ENCODE data around the gene ATP6V0A1.
"Not testable (repeated sequence)": the region's sequence is repeated elsewhere in the genome, so short reads cannot be mapped to it uniquely, and the experiment has no call there.

ATP6V0A1 gene

DNA sequence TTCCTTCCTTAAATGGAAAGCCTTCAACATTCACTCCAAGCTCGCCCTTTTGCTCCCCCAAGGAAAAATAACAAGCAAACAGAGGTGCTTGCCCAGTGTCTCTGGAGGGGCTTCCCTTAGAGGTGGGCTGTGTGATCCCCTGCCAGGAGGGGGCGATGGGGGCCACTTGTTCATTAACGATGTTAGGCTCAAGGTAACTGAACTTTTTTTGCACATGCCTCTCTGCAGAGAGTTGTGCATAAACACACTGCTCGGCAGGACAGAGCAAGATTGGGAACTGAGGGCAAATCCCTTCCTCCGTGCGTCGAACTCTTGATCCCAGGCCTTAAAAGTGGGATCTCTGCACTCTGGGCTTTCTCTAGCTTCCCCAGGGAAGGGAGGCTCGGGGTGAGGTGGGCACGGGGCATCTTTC lies 61.9 kb downstream of the ATP6V0A1 start:
- DNase-seq = no peak

DNA sequence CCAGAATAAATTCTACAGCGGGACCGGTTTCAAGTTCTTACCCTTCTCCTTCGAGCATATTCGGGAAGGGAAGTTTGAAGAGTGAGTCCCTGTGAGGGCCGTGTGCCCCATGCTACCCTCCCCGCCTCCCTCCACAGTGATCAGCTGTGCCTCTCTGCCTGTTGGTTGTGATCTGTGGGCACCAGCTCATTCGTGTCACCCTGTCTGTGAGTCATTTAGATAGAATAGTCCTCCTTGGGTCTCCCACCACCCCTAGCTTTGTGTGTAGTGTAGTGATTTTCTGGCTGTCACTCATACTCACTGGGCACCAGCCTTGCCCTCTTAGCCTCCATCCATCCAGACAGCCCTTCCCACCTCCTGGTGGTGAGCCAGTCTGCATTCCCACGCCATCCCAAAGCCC lies 62.4 kb downstream of the ATP6V0A1 start:
- DNase-seq = peak; percentile 14

DNA sequence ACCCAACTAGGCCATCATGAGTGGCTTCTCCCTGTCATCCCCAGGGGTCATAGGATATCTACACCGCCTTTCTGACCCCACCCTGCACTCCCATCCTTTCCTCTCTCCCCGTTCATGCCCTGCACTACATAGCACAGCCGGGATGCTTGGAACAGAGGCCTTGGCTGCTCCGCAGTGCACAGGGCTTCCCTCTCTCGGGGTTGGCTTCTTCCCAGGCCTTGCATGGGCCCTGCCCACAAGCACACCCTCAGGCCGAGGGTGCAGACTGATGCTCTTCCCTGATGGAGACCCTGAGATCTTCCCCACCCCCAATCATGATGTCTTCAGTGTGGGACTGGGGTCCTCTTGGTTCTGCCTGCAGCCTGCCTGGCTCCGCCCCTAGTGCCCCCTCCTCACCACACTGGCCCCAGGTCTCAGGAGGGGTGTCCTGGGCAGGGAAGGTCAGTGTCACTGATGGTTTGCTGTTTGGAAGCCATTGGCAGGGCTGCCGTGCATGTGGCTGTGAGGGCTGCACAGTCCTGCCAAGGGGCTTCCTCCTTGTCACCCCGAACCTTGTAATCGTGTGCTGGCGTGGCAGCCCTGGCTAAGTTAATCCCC lies 63.1 kb downstream of the ATP6V0A1 start:
- no peak for DNase-seq

DNA sequence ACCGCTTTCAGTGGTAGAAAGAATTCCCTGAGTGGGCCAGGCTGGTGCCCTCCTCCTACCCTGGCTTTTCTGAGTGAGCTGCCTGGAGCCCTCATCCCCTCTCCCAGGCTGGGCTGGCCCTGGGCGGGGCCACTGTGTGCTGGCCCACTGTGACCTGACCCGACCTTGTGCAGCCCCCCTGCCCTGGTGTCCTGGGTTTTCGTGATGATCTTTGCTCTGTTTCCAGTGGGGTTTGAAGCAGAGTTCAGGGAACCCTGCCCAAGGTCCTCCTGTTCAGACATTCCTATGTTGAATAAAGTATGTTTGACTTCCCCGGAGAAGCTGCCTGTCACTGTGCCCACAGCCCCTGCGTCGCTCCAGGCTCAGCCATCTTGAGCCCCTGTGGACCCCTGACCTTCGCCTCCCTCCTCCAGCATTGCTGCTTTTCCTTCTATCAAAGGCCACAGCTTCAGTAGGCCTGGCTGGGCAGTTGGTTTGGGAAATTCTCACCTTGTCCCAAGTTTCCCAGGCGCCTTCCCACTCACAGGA lies 63.6 kb downstream of the ATP6V0A1 start:
- DNase-seq = no peak

DNA sequence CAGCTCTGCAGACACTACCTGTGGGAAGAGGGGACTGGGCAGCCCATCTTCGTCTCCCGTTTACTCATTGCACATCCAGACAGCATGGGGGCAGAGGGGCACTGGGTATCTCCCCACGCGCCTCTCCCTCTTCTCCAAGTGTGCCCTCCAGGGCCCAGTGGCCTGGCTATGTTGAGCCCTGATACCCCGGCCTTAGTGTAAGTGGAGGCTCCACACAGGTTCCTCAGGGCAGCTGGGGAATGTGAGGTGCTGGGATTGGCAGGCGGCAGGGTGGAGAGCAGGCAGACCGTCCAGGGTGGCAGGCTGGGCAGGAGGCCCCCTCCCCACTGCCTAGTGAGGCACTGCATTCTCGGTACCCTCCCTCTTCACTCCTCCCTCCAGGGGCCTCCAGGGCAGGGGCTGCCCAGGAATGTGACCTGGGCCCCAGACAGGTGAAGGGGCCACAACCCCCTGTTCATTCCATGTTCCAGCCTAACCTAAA lies 64.2 kb downstream of the ATP6V0A1 start:
- no peak for DNase-seq

DNA sequence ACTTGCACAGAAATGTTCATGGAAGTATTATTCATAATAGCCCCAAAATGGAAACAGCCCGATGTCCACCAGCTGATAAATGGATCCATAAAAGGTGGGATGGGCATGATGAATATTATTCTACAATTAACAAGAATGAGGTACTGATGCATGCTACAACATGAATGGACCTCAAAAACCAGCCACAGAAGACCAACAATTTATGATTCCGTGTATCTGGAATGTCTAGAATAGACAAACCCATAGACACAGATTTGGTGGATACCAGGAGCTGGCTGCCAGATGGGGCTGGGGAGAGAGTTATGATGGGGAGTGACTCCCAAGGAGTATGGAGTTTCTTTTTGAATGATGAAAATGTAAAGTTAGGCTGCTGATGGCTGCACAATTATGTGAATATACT lies 66.5 kb downstream of the ATP6V0A1 start:
- DNase-seq = peak; percentile 52

DNA sequence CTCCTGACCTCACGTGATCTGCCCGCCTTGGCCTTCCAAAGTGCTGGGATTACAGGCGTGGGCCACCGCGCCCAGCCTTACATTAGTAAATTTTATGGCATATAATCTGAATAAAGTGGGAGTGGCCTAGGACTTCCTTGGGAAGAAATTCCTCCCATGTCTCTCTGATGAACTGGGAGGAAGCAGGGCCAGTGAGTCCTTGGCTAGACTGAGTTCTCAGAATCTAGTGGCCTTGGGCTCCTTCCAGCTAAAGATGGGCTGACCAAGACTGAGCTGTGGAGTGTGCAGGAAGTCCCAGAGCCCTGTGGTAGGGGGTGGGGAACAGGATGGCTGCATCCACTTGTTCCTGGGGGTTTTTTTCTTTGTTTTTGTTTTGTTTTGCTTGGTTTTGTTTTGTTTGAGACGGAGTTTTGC lies 67.4 kb downstream of the ATP6V0A1 start:
- DNase-seq = peak; percentile 62

DNA sequence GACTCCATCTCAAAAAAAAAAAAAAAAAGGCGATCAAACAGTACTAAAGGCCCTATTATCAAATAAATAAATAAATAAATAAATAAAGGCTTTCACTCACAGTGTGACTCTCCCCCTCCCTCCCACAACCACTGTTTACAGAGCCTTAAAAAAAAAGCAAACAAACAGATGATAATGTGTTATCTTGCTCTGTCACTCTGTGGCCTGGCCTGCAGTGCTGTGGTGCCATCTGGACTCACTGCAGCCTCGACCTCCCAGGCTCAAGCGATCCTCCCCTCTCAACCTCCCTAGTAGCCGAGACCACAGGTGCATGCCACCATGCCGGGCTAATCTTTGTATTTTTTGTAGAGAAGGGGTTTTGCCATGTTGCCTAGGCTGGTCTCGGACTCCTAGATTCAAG lies 69.3 kb downstream of the ATP6V0A1 start:
- no peak for DNase-seq

DNA sequence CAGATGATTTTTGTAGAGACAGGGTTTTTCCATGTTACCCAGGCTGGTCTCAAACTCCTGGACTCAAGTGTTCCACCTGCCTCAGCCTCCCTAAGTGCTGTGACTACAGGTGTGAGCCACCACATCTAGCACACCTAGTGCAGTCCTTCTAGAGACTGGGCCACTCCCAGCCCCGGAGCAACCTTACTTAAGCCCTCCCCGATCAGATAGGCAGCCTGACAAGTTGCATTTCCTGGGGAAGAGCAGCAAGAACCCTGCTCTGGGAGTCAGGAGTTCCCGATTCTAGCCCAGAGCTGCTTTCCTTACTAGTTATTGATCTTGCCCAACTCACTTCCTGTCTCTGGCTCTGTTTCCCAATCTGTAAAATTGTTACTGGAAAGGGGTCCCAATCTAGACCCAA lies 70.4 kb downstream of the ATP6V0A1 start:
- DNase-seq = no peak

DNA sequence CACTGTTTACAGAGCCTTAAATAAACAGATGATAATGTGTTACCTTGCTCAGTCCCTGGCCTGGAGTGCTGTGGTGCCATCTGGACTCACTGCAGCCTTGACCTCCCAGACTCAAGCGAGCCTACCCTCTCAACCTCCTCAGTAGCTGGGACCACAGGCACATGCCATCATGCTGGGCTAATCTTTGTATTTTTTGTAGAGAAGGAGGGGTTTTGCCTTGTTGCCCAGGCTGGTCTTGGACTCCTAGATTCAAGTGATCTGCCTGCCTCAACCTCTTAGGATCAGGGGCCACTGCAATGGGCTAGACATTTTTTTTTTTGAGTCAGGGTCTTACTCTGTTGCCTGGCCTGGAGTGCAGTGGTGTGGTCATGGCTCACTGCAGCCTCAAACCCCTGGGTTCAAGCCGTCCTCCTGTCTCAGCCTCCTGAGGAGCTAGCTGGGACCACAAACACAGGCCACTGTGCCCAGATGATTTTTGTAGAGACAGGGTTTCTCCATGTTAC lies 72.3 kb downstream of the ATP6V0A1 start:
- DNase-seq = no peak

DNA sequence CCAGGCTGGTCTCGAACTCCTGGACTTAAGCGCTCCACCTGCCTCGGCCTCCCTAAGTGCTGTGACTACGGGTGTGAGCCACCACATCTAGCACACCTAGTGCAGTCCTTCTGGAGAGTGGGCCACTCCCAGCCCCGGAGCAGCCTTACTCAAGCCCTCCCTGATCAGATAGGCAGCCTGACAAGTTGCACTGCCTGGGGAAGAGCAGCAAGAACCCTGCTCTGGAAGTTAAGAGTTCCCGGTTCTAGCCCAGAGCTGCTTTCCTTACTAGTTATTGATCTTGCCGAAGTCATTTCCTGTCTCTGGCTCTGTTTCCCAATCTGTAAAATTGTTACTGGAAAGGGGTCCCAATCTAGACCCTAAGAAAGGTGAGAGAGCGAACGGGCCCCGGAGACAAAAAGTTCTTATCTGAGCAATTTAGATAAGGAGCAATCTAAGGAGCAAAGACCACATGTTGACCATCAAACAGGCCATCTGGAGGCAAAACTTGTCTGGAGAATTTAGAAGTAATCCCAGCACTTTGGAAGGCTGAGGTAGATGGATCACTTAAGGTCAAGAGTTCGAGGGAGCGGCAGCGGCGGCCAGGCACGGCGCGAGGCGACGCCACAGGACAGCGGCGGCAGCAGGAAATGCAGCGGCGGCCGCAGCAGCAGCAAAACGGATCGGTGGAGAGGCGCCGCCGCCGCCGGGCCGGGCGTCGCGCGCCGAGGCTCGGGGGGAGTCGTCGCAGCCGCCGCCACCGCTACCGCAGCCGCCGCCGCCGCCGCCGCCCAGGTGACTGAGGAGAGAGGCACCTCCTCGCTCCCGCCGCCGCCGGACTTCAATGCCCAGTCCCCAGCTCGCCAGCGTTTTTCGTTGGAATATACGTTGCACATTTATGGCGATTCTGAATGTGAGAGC lies 73.0 kb downstream of the ATP6V0A1 start:
- peak; percentile 66 for DNase-seq

DNA sequence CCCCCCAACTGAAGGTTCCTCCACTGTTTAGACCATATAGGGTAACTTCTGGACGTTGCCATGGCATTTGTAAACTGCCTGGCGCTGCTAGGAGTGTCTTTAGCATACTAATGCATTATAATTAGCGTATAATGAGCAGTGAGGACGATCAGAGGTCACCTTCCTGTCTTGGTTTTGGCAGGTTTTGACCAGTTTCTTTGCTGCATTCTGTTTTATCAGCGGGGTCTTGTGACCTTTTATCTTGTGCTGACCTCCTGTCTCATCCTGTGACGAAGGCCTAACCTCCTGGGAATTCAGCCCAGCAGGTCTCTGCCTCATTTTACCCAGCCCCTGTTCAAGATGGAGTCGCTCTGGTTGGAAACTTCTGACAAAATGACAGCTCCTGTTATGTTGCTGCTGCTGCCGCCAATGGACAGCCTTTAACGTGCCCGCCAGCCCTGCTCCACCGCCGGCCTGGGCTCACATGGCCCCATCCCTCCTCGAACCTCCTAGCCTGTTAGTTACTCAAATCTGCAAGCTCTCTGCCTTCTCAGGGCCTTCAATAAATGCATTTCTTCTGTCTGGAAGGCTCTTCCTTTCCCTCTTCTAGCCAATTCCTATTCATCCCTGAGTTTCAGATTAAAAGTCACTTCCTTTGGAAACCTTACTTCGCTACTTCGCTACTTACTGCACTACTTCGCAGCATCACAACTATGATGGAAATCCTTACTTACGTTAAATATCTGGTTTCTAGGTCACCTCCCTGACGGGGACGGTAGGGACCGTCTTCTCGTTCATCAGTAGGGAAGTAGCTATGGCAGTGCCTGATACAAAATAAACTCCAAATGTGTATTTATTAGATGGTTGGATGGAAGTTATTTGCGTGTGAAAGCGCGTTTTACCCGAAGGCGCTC lies 76.7 kb downstream of the ATP6V0A1 start:
- no peak for DNase-seq

DNA sequence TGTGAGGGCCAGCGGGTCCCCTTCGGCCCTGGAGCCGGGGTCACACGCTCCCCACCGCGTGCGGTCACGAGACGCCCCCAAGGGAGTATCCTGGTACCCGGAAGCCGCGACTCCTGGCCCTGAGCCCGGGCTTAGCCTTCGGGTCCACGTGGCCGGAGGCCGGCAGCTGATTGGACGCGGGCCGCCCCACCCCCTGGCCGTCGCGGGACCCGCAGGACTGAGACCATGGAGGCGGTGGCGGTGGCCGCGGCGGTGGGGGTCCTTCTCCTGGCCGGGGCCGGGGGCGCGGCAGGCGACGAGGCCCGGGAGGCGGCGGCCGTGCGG lies 77.3 kb downstream of the ATP6V0A1 start, which contains the start of gene NAGLU:
Gene NAGLU (plus strand): TSS at position 194 of the 324 bp plus-strand sequence. CDS start 32 bp downstream, at position 226.
- DNase-seq = peak; percentile 89

DNA sequence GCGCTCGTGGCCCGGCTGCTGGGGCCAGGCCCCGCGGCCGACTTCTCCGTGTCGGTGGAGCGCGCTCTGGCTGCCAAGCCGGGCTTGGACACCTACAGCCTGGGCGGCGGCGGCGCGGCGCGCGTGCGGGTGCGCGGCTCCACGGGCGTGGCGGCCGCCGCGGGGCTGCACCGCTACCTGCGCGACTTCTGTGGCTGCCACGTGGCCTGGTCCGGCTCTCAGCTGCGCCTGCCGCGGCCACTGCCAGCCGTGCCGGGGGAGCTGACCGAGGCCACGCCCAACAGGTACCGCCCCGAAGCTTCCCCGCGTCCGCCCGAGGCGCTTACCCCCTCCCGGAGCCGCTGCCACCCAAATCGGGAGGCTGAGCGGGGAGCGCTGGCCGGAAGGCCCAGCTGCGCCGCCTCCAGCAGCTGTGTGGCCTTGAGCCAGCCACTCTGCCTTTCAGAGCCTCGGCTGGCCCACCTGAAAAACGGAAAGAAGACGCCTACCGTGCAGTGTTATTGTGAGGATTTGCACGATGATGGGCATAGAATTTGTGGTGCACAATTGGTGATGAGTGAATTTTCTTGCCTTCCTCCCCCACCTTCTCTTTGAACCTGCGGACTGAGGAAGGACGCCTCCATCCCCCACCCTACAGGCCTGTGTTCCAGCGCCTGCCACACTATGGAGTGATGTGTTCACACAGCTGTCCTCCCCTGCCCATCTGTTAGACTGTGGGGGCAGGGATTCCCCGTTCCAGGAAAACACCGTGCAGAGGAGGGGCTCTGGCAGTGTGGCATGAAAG lies 77.9 kb downstream of the ATP6V0A1 start:
- DNase-seq = peak; percentile 89

DNA sequence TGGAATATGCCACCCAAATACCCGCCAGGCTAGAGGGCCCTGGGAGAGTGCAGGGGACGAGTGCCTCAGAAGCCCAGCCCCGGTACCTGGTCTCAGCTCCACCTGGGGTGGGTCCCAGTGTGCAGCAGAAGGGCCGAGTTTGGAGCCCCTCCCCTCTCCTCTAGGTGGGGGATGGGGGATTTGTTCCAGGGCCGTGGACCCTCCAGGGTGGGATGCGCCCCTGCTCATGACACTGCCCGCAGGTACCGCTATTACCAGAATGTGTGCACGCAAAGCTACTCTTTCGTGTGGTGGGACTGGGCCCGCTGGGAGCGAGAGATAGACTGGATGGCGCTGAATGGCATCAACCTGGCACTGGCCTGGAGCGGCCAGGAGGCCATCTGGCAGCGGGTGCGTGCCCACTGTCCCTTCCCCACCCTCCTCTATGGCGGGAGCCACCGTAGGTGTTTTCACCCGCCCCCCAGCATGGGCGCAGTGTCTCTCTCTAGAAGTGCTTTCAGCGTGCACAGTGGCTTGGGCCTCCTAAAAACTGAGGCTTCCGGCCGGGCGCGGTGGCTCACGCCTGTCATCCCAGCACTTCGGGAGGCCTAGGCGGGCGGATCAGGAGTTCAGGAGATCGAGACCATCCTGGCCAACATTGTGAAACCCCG lies 78.6 kb downstream of the ATP6V0A1 start:
- no peak for DNase-seq

DNA sequence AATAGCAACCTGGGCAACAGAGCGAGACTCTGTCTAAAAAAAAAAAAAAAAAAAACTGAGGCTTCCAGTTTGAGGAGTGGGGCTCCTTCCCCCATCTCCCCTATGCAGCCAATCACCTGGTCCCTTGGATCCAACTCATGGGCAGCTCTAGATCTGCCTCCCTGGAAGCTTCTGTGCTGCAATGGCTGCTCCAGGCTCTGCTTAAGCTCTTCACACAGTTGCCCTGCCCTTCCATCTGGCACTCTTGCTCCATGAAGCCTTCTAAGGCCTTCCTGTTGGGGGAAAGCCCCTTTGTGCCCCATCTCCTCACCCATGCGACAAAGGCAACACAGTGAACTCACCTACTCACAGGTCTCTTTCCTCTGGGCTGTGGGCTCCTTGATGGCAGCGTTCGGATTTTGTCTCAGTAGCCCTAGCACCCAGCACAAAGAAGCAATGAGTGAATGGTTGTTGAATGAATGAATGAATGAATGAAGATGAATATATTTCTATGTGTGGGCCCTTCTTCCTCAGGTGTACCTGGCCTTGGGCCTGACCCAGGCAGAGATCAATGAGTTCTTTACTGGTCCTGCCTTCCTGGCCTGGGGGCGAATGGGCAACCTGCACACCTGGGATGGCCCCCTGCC lies 79.3 kb downstream of the ATP6V0A1 start:
- DNase-seq = no peak

DNA sequence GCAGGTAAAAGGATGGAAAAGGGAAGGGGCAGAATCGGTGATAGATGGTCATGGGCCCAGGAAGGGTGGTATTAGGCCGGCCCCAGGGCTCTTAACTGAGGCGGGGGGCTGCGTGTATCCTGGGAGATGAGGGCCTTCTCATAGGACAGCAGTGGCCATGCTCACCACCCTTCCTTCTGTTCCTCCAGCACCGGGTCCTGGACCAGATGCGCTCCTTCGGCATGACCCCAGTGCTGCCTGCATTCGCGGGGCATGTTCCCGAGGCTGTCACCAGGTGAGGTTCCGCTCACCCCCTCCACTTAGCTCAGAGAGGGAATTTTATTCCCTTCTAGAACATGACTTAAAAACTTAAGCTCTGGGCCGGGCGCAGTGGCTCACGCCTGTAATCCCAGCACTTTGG lies 79.8 kb downstream of the ATP6V0A1 start:
- no peak for DNase-seq

DNA sequence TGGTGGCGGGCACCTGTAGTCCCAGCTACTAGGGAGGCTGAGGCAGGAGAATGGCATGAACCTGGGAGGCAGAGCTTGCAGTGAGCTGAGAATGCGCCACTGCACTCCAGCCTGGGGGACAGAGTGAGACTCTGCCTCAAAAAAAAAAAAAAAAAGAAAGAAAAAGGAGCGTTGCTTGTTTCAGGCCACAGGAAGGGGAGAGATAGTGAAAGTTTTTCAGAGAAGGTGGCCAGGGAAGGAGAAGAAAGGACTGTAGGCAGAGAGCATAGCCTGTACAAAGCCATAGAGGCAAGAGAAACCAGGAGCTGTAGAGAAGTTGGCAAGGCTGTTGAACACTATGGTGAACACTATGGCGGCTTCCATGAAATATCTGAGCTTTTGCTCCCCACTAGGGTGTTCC lies 81.9 kb downstream of the ATP6V0A1 start:
- DNase-seq = not testable (repeated sequence)

DNA sequence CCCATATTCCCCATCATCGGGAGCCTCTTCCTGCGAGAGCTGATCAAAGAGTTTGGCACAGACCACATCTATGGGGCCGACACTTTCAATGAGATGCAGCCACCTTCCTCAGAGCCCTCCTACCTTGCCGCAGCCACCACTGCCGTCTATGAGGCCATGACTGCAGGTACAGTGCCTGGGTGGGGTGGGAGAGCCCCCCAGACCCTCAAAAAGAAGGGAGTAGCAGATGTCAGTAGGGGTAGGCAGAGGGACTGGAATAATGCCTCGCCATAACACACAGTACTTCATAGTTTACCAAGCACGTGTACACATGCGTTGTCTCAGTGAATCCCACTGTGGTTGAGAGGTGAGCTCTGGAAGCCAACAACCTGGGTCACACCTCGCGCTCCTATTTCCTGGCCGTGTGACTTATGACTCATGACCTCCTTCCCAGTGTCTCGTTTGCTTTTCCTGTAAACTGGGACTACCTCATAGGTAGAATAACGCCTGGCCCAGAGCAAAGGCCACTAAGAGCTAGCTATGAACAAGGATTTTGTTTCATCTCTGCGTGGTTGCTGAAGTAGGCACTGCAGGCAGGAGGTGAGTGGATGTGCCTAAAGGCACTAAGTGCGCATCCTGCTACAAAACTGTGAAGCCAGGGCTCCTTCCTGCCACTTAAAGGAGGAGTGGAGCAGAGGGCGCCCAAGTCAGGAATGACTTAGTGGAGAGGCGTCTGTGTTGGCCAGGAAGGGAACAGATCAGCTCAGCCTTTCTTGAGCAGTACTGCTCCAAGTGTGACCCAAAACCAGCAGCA lies 82.6 kb downstream of the ATP6V0A1 start:
- no peak for DNase-seq
